HFF-Myc (cell line): Measurements from ENCODE around the gene PTPN14.

Source experiments
- DNase-seq: peaks from one replicate; pipeline ENCODE4 v3.0.0-alpha.2; 2011; ENCODE audit warnings: low read depth; ENCODE audit errors: extremely low read depth
- H3K4me3 ChIP-seq: replicated peaks from 2 replicates; pipeline ENCODE4 v1.5.1; 2011; ENCODE audit warnings: low read depth, mild to moderate bottlenecking, control low read depth, low read length
- TF ChIP-seq, protein P1 (sequence below): IDR thresholded peaks from 2 replicates; pipeline ENCODE4 v1.5.1; 2012; ENCODE audit warnings: mild to moderate bottlenecking, low read depth, low read length, control low read depth; ENCODE audit errors: missing control alignments

The PTPN14 gene

DNA sequence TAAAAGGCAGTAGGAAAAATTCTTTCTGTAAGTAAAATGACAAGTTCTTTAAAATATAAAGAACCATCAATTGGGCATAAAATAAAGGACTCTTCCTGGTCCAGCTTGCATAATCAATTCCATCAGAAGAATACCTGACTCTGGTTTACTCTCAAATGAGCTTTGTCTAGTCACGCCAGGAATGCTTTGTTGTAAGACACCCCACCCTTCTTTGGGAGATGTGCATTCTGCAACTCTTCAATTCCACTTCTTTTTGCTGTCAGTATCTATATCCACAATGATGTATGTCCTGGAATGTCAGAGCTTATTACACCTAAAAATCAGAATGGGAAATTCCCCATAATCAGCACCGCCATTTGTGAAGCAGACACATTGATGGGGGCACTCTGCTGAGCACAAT lies 76.1 kb downstream of the PTPN14 start:
- DNase-seq, result no peak
- TF ChIP-seq, protein P1, sequence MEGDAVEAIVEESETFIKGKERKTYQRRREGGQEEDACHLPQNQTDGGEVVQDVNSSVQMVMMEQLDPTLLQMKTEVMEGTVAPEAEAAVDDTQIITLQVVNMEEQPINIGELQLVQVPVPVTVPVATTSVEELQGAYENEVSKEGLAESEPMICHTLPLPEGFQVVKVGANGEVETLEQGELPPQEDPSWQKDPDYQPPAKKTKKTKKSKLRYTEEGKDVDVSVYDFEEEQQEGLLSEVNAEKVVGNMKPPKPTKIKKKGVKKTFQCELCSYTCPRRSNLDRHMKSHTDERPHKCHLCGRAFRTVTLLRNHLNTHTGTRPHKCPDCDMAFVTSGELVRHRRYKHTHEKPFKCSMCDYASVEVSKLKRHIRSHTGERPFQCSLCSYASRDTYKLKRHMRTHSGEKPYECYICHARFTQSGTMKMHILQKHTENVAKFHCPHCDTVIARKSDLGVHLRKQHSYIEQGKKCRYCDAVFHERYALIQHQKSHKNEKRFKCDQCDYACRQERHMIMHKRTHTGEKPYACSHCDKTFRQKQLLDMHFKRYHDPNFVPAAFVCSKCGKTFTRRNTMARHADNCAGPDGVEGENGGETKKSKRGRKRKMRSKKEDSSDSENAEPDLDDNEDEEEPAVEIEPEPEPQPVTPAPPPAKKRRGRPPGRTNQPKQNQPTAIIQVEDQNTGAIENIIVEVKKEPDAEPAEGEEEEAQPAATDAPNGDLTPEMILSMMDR, result no peak
- H3K4me3 ChIP-seq, result no peak overlapping the region

DNA sequence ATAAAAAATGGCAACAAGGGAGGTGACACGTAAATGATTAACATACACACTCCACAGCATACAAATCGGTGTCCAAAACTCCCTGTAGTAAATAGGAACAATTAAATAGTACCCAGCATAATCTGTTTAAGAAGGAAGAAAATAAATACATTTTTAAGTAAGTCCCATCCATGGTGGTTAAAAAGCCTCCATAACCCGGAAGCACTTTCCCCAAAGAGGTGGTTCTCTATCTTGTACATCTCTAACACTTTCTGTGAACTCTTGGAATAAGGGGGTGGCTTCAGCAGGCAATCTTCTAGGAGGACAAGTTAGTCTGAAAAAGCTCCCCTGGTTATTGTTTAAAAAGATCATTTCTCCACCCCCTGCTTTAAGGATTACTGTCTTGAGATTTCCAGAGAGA lies 76.9 kb downstream of the PTPN14 start:
- TF ChIP-seq, protein P1, result no peak
- no peak for DNase-seq
- no peak overlapping the region for H3K4me3 ChIP-seq

DNA sequence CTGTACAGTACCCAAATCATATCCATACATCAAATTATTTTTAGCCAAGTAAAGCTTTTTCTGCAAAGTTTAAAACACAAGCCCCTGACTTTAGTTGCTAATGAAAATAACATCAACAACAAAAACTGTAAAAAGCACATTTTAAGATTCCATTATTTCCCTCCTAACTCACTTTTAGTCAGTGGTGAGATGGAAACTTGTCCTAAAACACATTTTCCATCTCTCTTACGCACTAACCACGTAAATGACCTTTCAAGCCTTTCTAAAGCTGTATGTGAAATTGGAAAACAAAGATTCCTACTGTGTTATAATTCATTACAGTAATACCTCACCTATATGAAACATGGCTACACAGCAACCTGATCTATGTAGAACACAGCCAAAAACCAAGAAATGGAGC lies 77.5 kb downstream of the PTPN14 start:
- TF ChIP-seq, protein P1, result no peak
- no peak overlapping the region for H3K4me3 ChIP-seq
- DNase-seq, result no peak

DNA sequence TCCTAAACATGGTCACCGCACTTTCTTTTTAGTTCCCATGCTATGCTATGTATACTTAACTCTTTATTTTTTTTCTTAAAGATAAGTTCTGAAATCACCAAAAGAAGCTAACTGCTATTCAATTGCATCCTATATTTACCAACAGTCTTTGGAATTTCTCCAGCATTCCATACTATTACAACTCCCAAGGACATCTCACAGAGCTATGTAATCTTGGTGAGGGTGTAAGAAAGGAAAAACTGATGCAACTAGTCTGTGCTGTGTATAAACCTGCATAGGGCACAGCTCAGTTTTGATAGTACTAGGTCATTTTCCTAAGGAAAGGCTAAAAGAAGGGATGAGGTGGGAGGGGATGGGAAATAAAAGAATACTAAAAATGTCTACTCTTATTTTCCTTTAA lies 78.0 kb downstream of the PTPN14 start:
- TF ChIP-seq, protein P1, result no peak
- DNase-seq, result no peak
- no peak overlapping the region for H3K4me3 ChIP-seq

DNA sequence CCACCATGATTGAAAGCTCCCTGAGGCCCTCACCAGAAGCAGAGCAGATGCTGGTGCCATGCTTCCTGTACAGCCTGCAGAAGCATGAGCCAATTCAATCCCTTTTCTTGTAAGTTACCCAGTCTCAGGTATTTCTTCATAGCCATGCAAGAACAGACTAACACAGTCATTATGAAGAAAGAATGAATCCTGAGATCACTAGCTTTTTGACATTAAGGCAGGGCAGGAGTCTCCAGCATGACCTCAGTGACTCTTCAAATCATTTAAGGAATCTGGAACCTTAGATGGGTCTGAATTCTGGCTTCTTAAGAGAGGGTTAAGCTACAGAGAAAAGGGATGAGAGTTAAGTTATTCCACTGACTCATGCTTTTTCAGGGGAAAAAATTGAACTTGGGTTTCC lies 79.0 kb downstream of the PTPN14 start:
- H3K4me3 ChIP-seq, result no peak overlapping the region
- TF ChIP-seq, protein P1, result no peak
- DNase-seq, result no peak

DNA sequence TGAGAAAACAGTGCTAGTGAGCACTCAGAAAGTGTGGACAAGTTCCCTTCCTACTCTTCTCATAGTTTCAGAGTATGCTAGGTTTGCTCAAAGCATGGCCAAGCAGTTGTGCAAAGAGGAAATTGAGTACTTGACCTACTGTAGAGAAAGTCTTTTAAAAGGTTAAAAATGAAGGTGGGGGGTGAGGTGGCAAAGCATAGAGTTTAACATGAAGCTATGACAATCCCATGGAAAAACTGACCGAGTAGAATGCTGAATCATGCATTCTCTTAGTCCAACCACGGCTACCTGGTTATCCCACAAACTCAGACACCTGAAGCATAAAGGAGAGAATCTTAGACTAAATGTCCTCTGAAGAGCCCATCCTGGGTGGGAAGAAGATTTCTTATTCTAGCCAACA lies 79.9 kb downstream of the PTPN14 start:
- no peak overlapping the region for H3K4me3 ChIP-seq
- no peak for DNase-seq
- TF ChIP-seq, protein P1, result no peak

DNA sequence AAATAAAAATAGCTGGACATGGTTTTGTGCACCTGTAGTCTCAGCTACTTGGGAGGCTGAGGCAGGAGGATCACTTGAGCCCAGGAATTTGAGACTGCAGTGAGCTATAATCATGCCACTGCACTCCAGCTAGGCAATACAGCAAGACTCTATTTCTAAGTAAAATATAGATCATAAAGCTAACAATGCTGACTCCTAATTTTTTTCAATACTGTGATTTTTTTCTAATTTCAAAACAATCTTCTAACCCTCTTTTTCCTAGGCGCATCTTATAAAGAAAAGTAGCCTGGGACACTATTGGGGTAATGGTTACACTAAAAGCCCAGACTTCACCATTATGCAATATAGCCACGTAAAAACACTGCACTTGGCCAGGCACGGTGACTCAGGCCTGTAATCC lies 81.3 kb downstream of the PTPN14 start:
- DNase-seq, result no peak
- TF ChIP-seq, protein P1, result no peak
- no peak overlapping the region for H3K4me3 ChIP-seq
